HG03432 (cell line): Measurements from ENCODE around the gene MMD2.

Source experiments
- ATAC-seq: cut with Tn5 transposase; IDR thresholded peaks from one replicate; pipeline ENCODE4 v1.9.1; 2021; ENCODE audit warnings: mild to moderate bottlenecking, moderate library complexity; ENCODE audit not compliant: unreplicated experiment

MMD2 gene

DNA sequence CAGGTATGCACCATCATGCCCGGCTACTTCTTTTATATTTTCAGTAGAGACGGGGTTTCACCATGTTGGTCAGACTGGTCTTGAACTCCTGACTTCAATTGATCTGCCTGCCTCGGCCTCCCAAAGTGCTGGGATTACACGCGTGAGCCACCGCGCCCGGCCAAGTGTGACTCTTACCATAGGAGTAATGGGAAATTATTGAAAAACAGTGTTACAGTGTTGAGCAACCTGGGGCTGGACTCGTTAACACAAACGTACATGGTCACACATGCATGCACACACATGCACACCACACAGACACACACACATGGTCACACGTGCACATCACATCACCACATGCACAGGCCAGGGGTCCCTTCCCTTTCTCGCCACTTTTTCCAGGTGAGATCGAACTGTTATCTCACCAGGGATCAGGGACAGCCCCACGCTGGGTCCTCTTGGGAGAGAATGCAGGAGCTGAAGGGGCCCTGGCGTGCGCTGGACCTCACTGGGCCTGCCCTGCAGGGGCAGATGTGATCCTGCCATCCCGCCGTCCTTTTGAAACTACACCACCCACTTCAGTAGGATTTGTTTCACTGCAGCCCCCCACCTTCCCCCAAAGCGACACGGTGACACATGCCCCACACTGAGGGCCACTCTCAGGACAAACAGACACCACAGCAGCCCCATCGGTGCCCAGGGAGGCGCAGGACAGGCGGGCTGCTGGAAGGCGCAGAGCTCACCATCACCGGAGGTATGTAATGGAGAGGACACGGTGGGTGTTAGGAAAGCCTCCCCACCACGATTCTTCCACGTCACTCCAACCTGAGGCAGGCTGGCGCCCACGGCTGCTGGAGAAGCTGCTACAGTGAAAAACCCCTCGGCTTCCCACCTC is 85.7 kb downstream of the MMD2 start:
- no peak for ATAC-seq

DNA sequence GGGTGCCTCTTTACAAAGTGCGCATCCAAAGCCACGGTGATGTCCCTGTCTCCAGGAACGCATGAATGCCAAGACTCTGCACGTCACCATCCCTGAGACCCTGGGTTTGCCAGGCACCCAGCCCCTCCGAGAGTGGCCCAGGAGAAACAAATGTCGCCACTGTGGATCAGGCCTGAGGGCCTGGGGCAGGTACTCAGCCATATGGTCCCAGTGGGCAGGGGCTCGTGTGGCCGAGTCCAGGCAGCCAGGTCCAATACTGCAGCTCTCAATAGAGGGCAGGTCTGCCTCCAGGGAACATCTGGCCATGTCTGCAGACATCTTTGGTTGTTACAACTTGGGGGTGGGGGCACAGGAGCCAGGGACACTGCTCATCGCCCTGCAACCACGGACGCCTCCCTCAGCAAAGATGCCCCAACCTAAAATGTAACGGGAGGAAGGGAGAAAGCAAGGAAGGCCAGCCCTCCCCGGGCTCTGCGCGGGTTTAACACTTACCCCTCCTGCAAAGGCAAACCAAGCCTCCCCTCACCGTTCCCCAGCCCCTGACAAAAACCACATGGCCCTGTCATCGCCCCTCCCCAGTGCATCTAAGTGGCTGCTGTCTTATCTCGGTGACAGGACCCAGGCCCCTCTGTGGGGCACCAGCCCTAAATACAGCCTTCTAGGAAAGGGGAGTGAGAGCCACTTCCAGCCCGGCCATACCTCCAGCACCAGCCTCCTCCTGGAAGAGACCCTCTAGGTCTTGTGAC is 86.9 kb downstream of the MMD2 start:
- no peak for ATAC-seq

DNA sequence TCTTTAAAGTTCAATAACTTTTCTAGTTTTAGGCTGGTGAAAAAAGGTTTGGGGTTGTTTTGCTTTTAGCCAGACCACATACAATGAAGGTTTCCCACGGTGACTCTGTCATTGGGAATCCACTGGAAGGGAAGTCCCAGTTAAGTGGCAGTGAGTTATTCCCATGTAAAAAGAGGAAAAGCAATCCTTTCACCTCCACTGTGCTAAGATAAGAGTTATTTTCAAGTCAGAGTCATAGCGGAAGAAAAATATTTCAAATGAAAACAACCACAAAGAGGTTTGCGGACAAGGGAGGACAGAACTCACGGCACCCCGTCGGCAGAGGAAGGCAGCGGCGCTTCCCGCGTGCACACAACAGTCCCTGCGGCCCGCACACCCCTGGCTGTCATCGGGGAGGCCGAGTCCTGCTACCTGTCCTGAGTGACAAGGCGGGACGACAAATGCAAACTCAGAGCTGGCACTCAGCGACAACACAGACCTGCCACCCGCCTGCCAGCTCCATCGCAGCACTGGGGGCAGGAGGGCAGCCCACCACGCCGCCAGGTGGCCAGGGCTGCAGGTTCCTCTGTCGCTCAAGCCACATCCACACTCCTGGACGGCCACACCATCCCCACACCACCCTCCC is 87.8 kb downstream of the MMD2 start:
- ATAC-seq: no peak

- ATAC-seq: no peak
Measured at GRCh38 chr7:4868493-4868892, 90.5 kb downstream of the MMD2 start.

DNA sequence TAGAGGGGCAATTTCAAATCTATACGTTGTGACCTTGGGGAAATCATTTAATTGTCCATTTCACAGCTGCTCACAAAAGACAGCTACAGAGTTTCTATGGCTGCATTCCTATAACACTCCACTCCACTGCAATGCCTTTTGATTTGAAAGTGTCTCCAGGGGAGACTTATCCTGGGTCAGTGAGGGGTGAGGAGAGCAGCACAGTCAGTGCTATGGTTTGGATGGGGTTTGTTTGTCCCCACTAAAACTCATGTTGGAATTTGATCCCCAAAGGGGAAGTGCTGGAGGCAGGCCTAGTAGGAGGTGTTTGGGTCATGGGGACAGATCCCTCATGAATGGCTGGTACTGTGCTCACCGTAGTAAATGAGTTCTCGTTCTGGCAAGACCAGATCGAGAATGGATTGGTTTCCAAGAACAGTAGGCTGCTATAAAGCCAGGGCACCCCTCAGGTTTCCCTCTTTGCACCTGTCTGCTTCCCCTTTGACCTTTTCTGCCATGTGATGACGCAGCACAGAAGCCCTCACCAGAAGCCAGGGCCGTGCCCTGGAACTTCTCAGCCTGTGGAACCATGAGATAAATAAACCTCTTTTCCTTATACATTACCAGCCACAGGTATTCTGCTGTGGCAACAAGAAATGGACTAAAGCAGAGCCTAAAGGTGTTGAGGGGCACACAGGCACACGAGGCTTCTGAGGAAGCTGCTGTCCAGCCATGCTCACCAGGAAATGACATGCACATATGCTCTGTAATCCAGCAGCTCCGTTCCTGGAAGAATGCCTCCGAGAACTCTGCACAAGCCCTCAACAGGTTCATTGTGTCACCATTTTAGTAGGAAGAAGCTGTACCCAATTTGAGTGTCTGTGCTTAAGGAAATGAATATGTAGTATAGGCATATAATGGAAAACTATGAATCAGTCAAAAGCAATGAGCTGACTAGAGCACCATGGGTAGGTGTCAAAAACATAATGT is 92.2 kb downstream of the MMD2 start:
- no peak for ATAC-seq

GRCh38 chr7:4862156-4862555 is 96.8 kb downstream of the MMD2 start:
- ATAC-seq: no peak

- no peak for ATAC-seq
Measured at GRCh38 chr7:4861673-4862072, 97.3 kb downstream of the MMD2 start, which contains the start of gene PAPOLB. PAPOLB (minus strand) TSS chr7:4862030; CDS start chr7:4861810, 220 bp downstream.

DNA sequence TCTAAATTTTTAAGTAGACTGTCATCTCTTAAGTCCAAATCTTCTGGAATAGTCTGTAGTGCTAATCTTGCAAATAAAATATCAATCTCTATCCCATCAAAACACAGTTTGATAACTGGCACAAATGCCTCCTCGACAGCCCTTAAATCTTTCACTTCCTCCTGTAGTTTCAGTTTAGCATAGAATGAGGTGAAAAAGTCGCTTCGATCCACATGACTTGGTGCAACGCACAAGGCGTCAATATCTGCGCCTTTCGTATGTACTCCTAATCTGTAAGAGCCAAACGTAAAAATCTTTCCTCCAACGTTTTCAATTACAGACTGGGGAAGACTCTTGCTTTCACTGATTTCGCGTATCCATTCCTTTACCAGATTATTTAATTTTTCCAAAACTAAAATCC is 97.8 kb downstream of the MMD2 start:
- no peak for ATAC-seq

- ATAC-seq: no peak
Measured at GRCh38 chr7:4857189-4857588, 101.8 kb downstream of the MMD2 start.

DNA sequence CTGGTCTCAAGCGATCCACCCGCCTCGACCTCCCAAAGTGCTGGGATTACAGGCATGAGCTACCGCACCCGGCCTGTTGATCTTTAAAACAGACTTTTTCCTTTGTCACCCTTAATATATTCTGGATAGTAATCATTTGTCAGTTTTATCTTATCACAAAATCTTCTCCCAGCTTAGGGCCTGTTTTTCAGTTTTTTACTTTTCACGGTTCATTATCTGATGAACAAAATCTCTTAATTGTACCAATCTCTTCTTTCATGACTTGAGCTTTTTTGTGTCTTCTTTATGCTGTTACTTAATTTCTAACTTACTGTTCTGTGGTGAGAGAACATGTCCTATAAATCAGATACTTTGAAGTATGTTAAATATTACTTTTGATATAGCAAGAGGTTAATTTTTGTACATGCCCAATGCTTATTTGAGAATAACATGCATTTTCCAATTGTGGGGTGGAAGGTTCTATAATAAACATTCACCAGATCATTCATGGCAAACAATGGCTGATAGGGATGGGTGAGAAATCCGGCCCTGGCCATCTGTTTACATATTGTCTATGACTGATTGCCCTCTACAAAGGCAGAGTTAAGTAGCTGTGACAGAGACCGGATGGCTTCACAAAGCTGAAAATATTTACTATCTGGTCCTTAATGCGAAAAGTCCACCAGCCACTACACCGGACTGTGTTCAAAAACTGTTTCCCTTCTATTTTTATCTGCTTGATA is 102.5 kb downstream of the MMD2 start:
- ATAC-seq: no peak
